ENCODE measurements around the gene ATP5F1D. TPM values are rescaled to one million over a fixed set of nuclear protein-coding genes. Genes with fewer than 3 reads are reported as not detected.
"Not testable (repeated sequence)": the region's sequence is repeated elsewhere in the genome, so short reads cannot be mapped to it uniquely, and the experiment has no call there.

The ATP5F1D gene
- 100 to 1,000 TPM; 148 to 210 TPM for total RNA-seq

- Mint-ChIP-seq H3K36me3 (ENCODE audit: low read depth) (peaks cover 6% of the 10 kb centered on the region), H3K27me3 (peaks cover 5% of the 10 kb centered on the region), H3K4me1 (peaks cover 11% of the 10 kb centered on the region), H3K9me3 (no peaks in the 10 kb centered on the region), H3K4me3 (peak within 1 kb of the TSS; percentile 88), H3K27ac (peak within 1 kb of the TSS; percentile 92)
- peak; percentile 81 for ATAC-seq (replicated peaks)
These were observed at the start of gene ATP5F1D for GRCh38 chr19:1241417-1242095. TSS of gene ATP5F1D (plus strand) at chr19:1241751. CDS start at chr19:1241851, 100 bp downstream.

- no peaks in the 10 kb centered on the region for H3K27me3 Mint-ChIP-seq
- no peak overlapping the region for H3K27ac Mint-ChIP-seq
- no peak for ATAC-seq (replicated peaks)
- no peaks in the 10 kb centered on the region for H3K36me3 Mint-ChIP-seq (ENCODE audit: low read depth)
- no peaks in the 10 kb centered on the region for H3K9me3 Mint-ChIP-seq
- H3K4me1 Mint-ChIP-seq = peaks cover 9% of the 10 kb centered on the region
- no peak overlapping the region for H3K4me3 Mint-ChIP-seq
These were observed 42.0 kb upstream of the ATP5F1D start for GRCh38 chr19:1199531-1199930.

- not testable (repeated sequence) for H3K36me3 Mint-ChIP-seq (ENCODE audit: low read depth); H3K9me3 Mint-ChIP-seq; H3K4me3 Mint-ChIP-seq; ATAC-seq (replicated peaks); H3K4me1 Mint-ChIP-seq; H3K27me3 Mint-ChIP-seq; H3K27ac Mint-ChIP-seq
These were observed 40.9 kb upstream of the ATP5F1D start for GRCh38 chr19:1200614-1201013.

GRCh38 chr19:1205114-1206099 lies 36.1 kb upstream of the ATP5F1D start, which contains the start of gene STK11:
TSS of gene STK11 (plus strand) at chr19:1205778. CDS start at chr19:1206914, 1,136 bp downstream.
- peak within 1 kb of the TSS; percentile 97 for H3K4me3 Mint-ChIP-seq
- peaks cover 32% of the 10 kb centered on the region for H3K36me3 Mint-ChIP-seq (ENCODE audit: low read depth)
- peak within 1 kb of the TSS; percentile 95 for H3K27ac Mint-ChIP-seq
- H3K9me3 Mint-ChIP-seq = no peaks in the 10 kb centered on the region
- ATAC-seq (replicated peaks) = peak; percentile 97
- peaks cover 9% of the 10 kb centered on the region for H3K4me1 Mint-ChIP-seq
- H3K27me3 Mint-ChIP-seq = no peaks in the 10 kb centered on the region

DNA sequence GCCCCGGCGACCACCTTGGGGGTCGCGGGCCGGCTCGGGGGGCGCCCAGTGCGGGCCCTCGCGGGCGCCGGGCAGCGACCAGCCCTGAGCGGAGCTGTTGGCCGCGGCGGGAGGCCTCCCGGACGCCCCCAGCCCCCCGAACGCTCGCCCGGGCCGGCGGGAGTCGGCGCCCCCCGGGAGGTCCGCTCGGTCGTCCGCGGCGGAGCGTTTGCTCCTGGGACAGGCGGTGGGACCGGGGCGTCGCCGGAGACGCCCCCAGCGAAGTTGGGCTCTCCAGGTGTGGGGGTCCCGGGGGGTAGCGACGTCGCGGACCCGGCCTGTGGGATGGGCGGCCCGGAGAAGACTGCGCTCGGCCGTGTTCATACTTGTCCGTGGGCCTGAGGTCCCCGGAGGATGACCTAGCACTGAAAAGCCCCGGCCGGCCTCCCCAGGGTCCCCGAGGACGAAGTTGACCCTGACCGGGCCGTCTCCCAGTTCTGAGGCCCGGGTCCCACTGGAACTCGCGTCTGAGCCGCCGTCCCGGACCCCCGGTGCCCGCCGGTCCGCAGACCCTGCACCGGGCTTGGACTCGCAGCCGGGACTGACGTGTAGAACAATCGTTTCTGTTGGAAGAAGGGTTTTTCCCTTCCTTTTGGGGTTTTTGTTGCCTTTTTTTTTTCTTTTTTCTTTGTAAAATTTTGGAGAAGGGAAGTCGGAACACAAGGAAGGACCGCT lies 35.2 kb upstream of the ATP5F1D start:
- peak overlapping the region; percentile 95 for H3K27ac Mint-ChIP-seq
- no peak for ATAC-seq (replicated peaks)
- H3K4me3 Mint-ChIP-seq = peak overlapping the region; percentile 97
- peaks cover 40% of the 10 kb centered on the region for H3K36me3 Mint-ChIP-seq (ENCODE audit: low read depth)
- H3K27me3 Mint-ChIP-seq = no peaks in the 10 kb centered on the region
- H3K4me1 Mint-ChIP-seq = peaks cover 9% of the 10 kb centered on the region
- no peaks in the 10 kb centered on the region for H3K9me3 Mint-ChIP-seq

- Mint-ChIP-seq H3K27me3 (no peaks in the 10 kb centered on the region), H3K27ac (peak overlapping the region; percentile 95), H3K4me3 (peak overlapping the region; percentile 97), H3K9me3 (no peaks in the 10 kb centered on the region), H3K4me1 (peaks cover 9% of the 10 kb centered on the region), H3K36me3 (ENCODE audit: low read depth) (peaks cover 46% of the 10 kb centered on the region)
- no peak for ATAC-seq (replicated peaks)
These were observed 34.6 kb upstream of the ATP5F1D start for GRCh38 chr19:1206864-1207450.

- Mint-ChIP-seq H3K4me3 (peak overlapping the region; percentile 97), H3K36me3 (ENCODE audit: low read depth) (peaks cover 56% of the 10 kb centered on the region)
- H3K9me3 Mint-ChIP-seq; H3K27ac Mint-ChIP-seq; H3K27me3 Mint-ChIP-seq; H3K4me1 Mint-ChIP-seq; ATAC-seq (replicated peaks): not testable (repeated sequence)
These were observed 32.7 kb upstream of the ATP5F1D start for GRCh38 chr19:1208830-1209229.

DNA sequence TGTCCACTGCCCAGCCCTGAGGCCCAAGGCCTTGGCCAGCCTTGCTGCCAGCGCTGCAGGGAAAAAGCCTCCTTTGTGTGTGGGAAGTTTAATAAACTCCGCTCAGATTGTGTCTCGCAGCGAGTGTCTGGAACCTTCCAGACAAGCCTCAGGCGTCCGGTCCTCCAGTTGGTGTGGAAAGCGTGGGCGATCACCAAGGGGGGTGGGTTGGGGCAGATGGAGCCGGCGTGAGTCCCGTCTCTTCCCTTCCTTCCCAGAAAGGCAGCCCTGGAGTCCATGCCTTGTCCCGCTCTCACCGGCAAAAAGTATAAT lies 31.4 kb upstream of the ATP5F1D start:
- H3K4me1 Mint-ChIP-seq = peaks cover 11% of the 10 kb centered on the region
- peaks cover 61% of the 10 kb centered on the region for H3K36me3 Mint-ChIP-seq (ENCODE audit: low read depth)
- H3K4me3 Mint-ChIP-seq = peak overlapping the region; percentile 41
- H3K9me3 Mint-ChIP-seq = no peaks in the 10 kb centered on the region
- no peak for ATAC-seq (replicated peaks)
- H3K27ac Mint-ChIP-seq = no peak overlapping the region
- H3K27me3 Mint-ChIP-seq = no peaks in the 10 kb centered on the region

- Mint-ChIP-seq H3K4me1 (peaks cover 11% of the 10 kb centered on the region), H3K27ac (peak overlapping the region; percentile 66), H3K27me3 (no peaks in the 10 kb centered on the region), H3K36me3 (ENCODE audit: low read depth) (peaks cover 57% of the 10 kb centered on the region), H3K4me3 (peak overlapping the region; percentile 47), H3K9me3 (no peaks in the 10 kb centered on the region)
- ATAC-seq (replicated peaks) = no peak
These were observed 29.9 kb upstream of the ATP5F1D start for GRCh38 chr19:1211494-1212234.

GRCh38 chr19:1213391-1214286 lies 27.9 kb upstream of the ATP5F1D start:
- Mint-ChIP-seq H3K4me1 (peaks cover 11% of the 10 kb centered on the region), H3K36me3 (ENCODE audit: low read depth) (peaks cover 39% of the 10 kb centered on the region), H3K27ac (peak overlapping the region; percentile 100), H3K9me3 (no peaks in the 10 kb centered on the region), H3K27me3 (no peaks in the 10 kb centered on the region), H3K4me3 (peak overlapping the region; percentile 99)
- peak; percentile 97 for ATAC-seq (replicated peaks)

- H3K27ac Mint-ChIP-seq = peak overlapping the region; percentile 100
- H3K27me3 Mint-ChIP-seq = no peaks in the 10 kb centered on the region
- peaks cover 11% of the 10 kb centered on the region for H3K4me1 Mint-ChIP-seq
- no peaks in the 10 kb centered on the region for H3K9me3 Mint-ChIP-seq
- ATAC-seq (replicated peaks) = no peak
- peaks cover 39% of the 10 kb centered on the region for H3K36me3 Mint-ChIP-seq (ENCODE audit: low read depth)
- peak overlapping the region; percentile 99 for H3K4me3 Mint-ChIP-seq
These were observed 27.2 kb upstream of the ATP5F1D start for GRCh38 chr19:1214299-1214861.

GRCh38 chr19:1214862-1215731 lies 26.5 kb upstream of the ATP5F1D start:
- H3K27me3 Mint-ChIP-seq = no peaks in the 10 kb centered on the region
- no peak overlapping the region for H3K4me3 Mint-ChIP-seq
- H3K9me3 Mint-ChIP-seq = no peaks in the 10 kb centered on the region
- ATAC-seq (replicated peaks) = no peak
- H3K4me1 Mint-ChIP-seq = peaks cover 11% of the 10 kb centered on the region
- peaks cover 31% of the 10 kb centered on the region for H3K36me3 Mint-ChIP-seq (ENCODE audit: low read depth)
- no peak overlapping the region for H3K27ac Mint-ChIP-seq
